ENCODE measurements around the gene ATXN7L1. TPM values are rescaled to one million over a fixed set of nuclear protein-coding genes. Genes with fewer than 3 reads are reported as not detected.

Gene ATXN7L1
- total RNA-seq, 1 experiment from 2014 or later, result 24.3 TPM

DNA sequence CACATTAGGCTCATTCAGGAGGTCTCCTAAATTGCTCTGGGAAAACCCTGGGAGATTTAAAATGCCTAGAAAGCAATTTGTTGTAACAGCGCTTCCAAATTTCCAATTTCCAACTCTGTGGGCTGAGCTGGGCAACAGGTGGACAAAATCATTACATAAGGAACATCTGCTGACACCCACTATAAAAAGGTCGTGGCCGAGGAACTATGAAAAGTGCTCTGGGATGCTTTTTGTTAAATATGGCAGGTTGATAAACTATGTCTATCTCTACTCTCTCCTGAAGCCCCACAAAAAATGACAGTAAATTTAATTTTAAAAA is 45.1 kb downstream of the ATXN7L1 start:
- H4K8ac ChIP-seq (replicated peaks; ENCODE audit: insufficient read length, low read depth, low read length), result no peak overlapping the region
- no peak overlapping the region for H3K56ac ChIP-seq (ENCODE audit: insufficient read length, low read depth, low read length)
- H3K27ac Mint-ChIP-seq, result no peak overlapping the region
- H3K4me1 ChIP-seq (ENCODE audit: insufficient read depth, low read length), result peaks cover 6% of the 10 kb centered on the region
- no peak overlapping the region for H2AK5ac ChIP-seq (ENCODE audit: insufficient read length, low read length)
- DNase-seq, result no peak
- no peak overlapping the region for H3K4ac ChIP-seq (ENCODE audit: low read depth, low read length)
- H3K18ac ChIP-seq (ENCODE audit: insufficient read length, low read depth, low read length), result no peak overlapping the region
- H3K9ac ChIP-seq (ENCODE audit: extremely low read depth, insufficient read length, low read length), result no peak overlapping the region
- H3K4me3 Mint-ChIP-seq, result no peak overlapping the region
- H2BK5ac ChIP-seq (ENCODE audit: insufficient read length, low read length), result no peak overlapping the region
- TF ChIP-seq, protein P1, sequence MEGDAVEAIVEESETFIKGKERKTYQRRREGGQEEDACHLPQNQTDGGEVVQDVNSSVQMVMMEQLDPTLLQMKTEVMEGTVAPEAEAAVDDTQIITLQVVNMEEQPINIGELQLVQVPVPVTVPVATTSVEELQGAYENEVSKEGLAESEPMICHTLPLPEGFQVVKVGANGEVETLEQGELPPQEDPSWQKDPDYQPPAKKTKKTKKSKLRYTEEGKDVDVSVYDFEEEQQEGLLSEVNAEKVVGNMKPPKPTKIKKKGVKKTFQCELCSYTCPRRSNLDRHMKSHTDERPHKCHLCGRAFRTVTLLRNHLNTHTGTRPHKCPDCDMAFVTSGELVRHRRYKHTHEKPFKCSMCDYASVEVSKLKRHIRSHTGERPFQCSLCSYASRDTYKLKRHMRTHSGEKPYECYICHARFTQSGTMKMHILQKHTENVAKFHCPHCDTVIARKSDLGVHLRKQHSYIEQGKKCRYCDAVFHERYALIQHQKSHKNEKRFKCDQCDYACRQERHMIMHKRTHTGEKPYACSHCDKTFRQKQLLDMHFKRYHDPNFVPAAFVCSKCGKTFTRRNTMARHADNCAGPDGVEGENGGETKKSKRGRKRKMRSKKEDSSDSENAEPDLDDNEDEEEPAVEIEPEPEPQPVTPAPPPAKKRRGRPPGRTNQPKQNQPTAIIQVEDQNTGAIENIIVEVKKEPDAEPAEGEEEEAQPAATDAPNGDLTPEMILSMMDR (conservative IDR thresholded peaks at IDR 0.05), result no peak
- no peak overlapping the region for H3K4me2 ChIP-seq (ENCODE audit: insufficient read depth, insufficient read length, low read length)
- no peak overlapping the region for H2BK15ac ChIP-seq (ENCODE audit: low read depth, low read length)
- H3K9me3 Mint-ChIP-seq, result no peaks in the 10 kb centered on the region
- H3K4me1 Mint-ChIP-seq, result peaks cover 35 to 40% of the 10 kb centered on the region in 2 experiments
- H2AFZ ChIP-seq (ENCODE audit: low read length), result no peak overlapping the region
- H3K23ac ChIP-seq (ENCODE audit: insufficient read length, low read depth, low read length), result no peak overlapping the region
- H3K23me2 ChIP-seq (ENCODE audit: insufficient read length, low read depth, low read length, poor library complexity, severe bottlenecking), result no peaks in the 10 kb centered on the region
- no peak overlapping the region for H3K14ac ChIP-seq (ENCODE audit: insufficient read depth, low read length)
- no CpG with 5 or more reads among the region's 3 CpGs for WGBS (ENCODE audit: extremely low coverage, insufficient read length, low lambda C conversion rate)
- no peaks in the 10 kb centered on the region for H4K20me1 ChIP-seq (ENCODE audit: control insufficient read depth, insufficient read depth, insufficient read length)
- no peak overlapping the region for H2BK120ac ChIP-seq (ENCODE audit: low read depth, low read length, poor library complexity, severe bottlenecking)
- H3K79me2 ChIP-seq (ENCODE audit: insufficient read depth, low read length), result no peaks in the 10 kb centered on the region
- H3K27me3 ChIP-seq (ENCODE audit: insufficient read depth, low read length), result no peaks in the 10 kb centered on the region
- H3K79me1 ChIP-seq (ENCODE audit: insufficient read depth, low read depth, low read length, poor library complexity, severe bottlenecking), result no peaks in the 10 kb centered on the region
- no peak overlapping the region for H2BK12ac ChIP-seq (ENCODE audit: insufficient read length, low read depth, low read length)
- no peak overlapping the region for H2BK20ac ChIP-seq (ENCODE audit: low read depth, low read length, poor library complexity, severe bottlenecking)
- H3T11ph ChIP-seq (ENCODE audit: low read length), result no peak overlapping the region
- H3K9me3 ChIP-seq (ENCODE audit: control insufficient read depth, low read depth, low read length), result no peaks in the 10 kb centered on the region
- H4K91ac ChIP-seq (ENCODE audit: insufficient read length, low read depth, low read length), result no peak overlapping the region
- H3K27ac ChIP-seq (ENCODE audit: insufficient read length, low read depth, low read length), result no peak overlapping the region
- no peaks in the 10 kb centered on the region; a peak in 2 of 7 replicates for H3K36me3 Mint-ChIP-seq (ENCODE audit: insufficient read depth in 1 of 3, low read depth in 3 of 3)
- H3K27me3 Mint-ChIP-seq (ENCODE audit: low read depth), result peaks cover 6% of the 10 kb centered on the region
- no peak overlapping the region for H4K5ac ChIP-seq (ENCODE audit: insufficient read length, low read depth, low read length)
